AG04449 (cell line): ENCODE results near the gene FFAR3.

ENCODE experiments used
- CTCF ChIA-PET: fragments of 350-600 bp; formaldehyde crosslinking; extraction: SDS; loops from one replicate; lab custom pipeline; 2021; ENCODE audit warnings: antibody characterized with exemption; lab: Yijun Ruan, JAX
- POLR2A ChIA-PET: fragments of 400-600, 350-600 bp; formaldehyde crosslinking; extraction: SDS; loops from one replicate; lab custom pipeline; 2020; ENCODE audit warnings: antibody characterized with exemption, inconsistent platforms; lab: Yijun Ruan, JAX
- DNase-seq: peaks from one replicate; pipeline ENCODE4 v3.0.0-alpha.2; 2010; ENCODE audit warnings: low read depth, low spot score
- H3K4me3 ChIP-seq: 2 replicates; pipeline ENCODE4 v1.5.1; 2011; ENCODE audit warnings: low read depth, mild to moderate bottlenecking, control low read depth, low read length
- CTCF ChIP-seq: IDR thresholded peaks from one replicate; pipeline ENCODE4 v1.5.1; 2011; ENCODE audit warnings: mild to moderate bottlenecking, moderate library complexity, low read length, control low read depth, inconsistent platforms; ENCODE audit not compliant: insufficient read depth; ENCODE audit errors: missing control alignments

FFAR3 gene

GRCh38 chr19:35347171-35347929 is 10.9 kb upstream of the FFAR3 start, which contains the start of gene FFAR1:
Gene FFAR1, plus strand, starts transcription at chr19:35347902. Its CDS starts 3,650 bp downstream, at chr19:35351552.
- ChIA-PET CTCF (interaction anchor here (0.8 kb wide), 1 partner anchor 163 kb away, joined by 3 read pairs; no protein-coding TSS in a partner anchor), POLR2A (no interaction called here)
- no peak within 1 kb of the TSS for H3K4me3 ChIP-seq
- no peak for DNase-seq
- no peak for TF ChIP-seq CTCF

- TF ChIP-seq CTCF = no peak
- no peak for DNase-seq
- CTCF ChIA-PET = interaction anchor here (0.8 kb wide), 1 partner anchor 163 kb away, joined by 3 read pairs; no protein-coding TSS in a partner anchor
- H3K4me3 ChIP-seq = no peak overlapping the region
- POLR2A ChIA-PET = interaction anchor here (0.6 kb wide), 1 partner anchor 267 kb away, joined by 3 read pairs; no protein-coding TSS in a partner anchor
Observed at GRCh38 chr19:35347930-35348298, 10.3 kb upstream of the FFAR3 start.

GRCh38 chr19:35348911-35349611 is 9.2 kb upstream of the FFAR3 start:
- DNase-seq = no peak
- H3K4me3 ChIP-seq = no peak overlapping the region
- no peak for TF ChIP-seq CTCF
- POLR2A ChIA-PET = no interaction called here
- CTCF ChIA-PET = interaction anchor here (1.3 kb wide), 1 partner anchor 143 kb away, joined by 3 read pairs; no protein-coding TSS in a partner anchor

- TF ChIP-seq CTCF = no peak
- no peak for DNase-seq
- ChIA-PET CTCF (interaction anchor here (1.3 kb wide), 1 partner anchor 142 kb away, joined by 3 read pairs; no protein-coding TSS in a partner anchor), POLR2A (no interaction called here)
- no peak overlapping the region for H3K4me3 ChIP-seq
Observed at GRCh38 chr19:35349614-35350521, 8.4 kb upstream of the FFAR3 start.

GRCh38 chr19:35350591-35350990 is 7.7 kb upstream of the FFAR3 start:
- ChIA-PET POLR2A (no interaction called here), CTCF (interaction anchor here (3.6 to 6.3 kb wide), 2 partner anchors 118 to 144 kb away, joined by 20 to 93 read pairs; no protein-coding TSS in a partner anchor)
- no peak for TF ChIP-seq CTCF
- no peak overlapping the region for H3K4me3 ChIP-seq
- DNase-seq = no peak
